Measurements from ENCODE around the gene FKBP10. TPM values are rescaled to one million over a fixed set of nuclear protein-coding genes. Genes with fewer than 3 reads are reported as not detected.
A peak's percentile ranks its signal among the peaks of the same experiment; 100 is the strongest.

The FKBP10 gene
- total RNA-seq, 2 experiments from 2014 or later: not detected

DNA sequence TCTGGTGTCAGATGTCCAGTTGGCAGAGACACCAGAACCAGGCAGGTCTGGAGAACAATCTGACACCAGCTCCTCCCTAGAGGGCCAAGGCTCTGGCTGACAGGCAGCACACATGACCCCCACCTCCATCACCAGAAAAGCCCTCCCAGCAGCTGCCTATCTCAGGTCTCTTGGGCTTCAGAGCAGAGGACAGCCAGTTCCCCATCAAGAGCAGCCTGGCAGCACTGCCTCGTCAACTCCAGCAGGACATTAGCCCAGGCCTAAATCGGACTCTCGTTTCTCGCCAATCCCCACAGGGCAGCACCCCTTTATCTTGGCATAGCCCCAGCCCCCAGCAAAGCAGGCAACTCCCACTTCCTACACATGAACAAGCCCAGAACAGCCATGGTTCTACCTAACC is 30.7 kb upstream of the FKBP10 start:
- peaks cover 39% of the 10 kb centered on the region for H3K27me3 Mint-ChIP-seq
- TF ChIP-seq, protein P1, sequence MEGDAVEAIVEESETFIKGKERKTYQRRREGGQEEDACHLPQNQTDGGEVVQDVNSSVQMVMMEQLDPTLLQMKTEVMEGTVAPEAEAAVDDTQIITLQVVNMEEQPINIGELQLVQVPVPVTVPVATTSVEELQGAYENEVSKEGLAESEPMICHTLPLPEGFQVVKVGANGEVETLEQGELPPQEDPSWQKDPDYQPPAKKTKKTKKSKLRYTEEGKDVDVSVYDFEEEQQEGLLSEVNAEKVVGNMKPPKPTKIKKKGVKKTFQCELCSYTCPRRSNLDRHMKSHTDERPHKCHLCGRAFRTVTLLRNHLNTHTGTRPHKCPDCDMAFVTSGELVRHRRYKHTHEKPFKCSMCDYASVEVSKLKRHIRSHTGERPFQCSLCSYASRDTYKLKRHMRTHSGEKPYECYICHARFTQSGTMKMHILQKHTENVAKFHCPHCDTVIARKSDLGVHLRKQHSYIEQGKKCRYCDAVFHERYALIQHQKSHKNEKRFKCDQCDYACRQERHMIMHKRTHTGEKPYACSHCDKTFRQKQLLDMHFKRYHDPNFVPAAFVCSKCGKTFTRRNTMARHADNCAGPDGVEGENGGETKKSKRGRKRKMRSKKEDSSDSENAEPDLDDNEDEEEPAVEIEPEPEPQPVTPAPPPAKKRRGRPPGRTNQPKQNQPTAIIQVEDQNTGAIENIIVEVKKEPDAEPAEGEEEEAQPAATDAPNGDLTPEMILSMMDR (IDR thresholded peaks at IDR 0.05): no peak
- Histone ChIP-seq H3K36me3 (ENCODE audit: insufficient read depth, low read length) (no peaks in the 10 kb centered on the region), H3K9me3 (ENCODE audit: control insufficient read depth in 1 of 2, insufficient read depth in 1 of 2, low read length in 2 of 2) (peaks cover 0 to 5% of the 10 kb centered on the region in 2 experiments), H3K27me3 (ENCODE audit: control insufficient read depth in 1 of 2, insufficient read depth in 2 of 2, low read length in 2 of 2) (peaks cover 22 to 29% of the 10 kb centered on the region in 2 experiments), H3K27ac (ENCODE audit: low read depth in 1 of 2, low read length in 2 of 2) (no peak overlapping the region), H3K4me1 (ENCODE audit: insufficient read depth, low read length) (peaks cover 24% of the 10 kb centered on the region), H3K4me3 (ENCODE audit: low read length) (no peak overlapping the region)
- ATAC-seq (ENCODE audit: poor library complexity) (no peak), DNase-seq (no peak)
- H3K36me3 Mint-ChIP-seq (ENCODE audit: low read depth): no peaks in the 10 kb centered on the region
- ChIA-PET POLR2A (no interaction called here), CTCF (no interaction called here)
- no peak overlapping the region for H3K27ac Mint-ChIP-seq
- intact Hi-C loops (cut with DNase I, micrococcal nuclease): no loop called here
- H3K9me3 Mint-ChIP-seq: no peaks in the 10 kb centered on the region
- H3K4me1 Mint-ChIP-seq (ENCODE audit: low read depth): peaks cover 11% of the 10 kb centered on the region
- no peak overlapping the region for H3K4me3 Mint-ChIP-seq

DNA sequence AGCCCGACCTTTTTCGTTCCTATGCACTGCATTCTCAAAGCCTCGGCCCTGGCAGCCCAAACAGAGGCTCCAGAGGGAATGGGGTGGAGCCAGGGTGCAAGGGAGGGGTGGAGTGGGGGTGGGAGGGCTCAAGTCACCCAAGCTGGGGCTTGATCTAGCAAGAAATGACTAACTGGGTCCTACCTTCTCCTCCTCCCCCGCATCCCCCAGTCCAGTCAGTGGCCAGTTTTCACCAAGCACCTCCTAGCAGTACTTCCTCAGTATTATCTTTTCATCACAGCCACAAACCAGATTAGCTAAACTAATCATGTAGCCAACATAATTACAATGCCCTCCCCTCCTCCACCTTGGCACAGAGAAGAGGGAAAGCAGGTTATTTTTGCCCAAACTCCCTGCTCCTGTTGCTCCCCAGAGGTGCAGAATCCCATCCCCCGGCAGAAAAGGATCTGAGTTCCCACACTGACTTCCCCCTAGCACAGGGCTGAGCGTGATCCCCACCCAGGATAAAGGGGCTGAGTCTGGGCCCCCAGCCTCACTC is 28.5 kb upstream of the FKBP10 start:
- Mint-ChIP-seq H3K4me1 (ENCODE audit: low read depth) (peaks cover 28% of the 10 kb centered on the region), H3K9me3 (no peaks in the 10 kb centered on the region), H3K4me3 (peak overlapping the region; percentile 25), H3K36me3 (ENCODE audit: low read depth) (no peaks in the 10 kb centered on the region), H3K27ac (no peak overlapping the region), H3K27me3 (peaks cover 39% of the 10 kb centered on the region)
- Histone ChIP-seq H3K27ac (ENCODE audit: low read depth in 1 of 2, low read length in 2 of 2) (no peak overlapping the region), H3K36me3 (ENCODE audit: insufficient read depth, low read length) (no peaks in the 10 kb centered on the region), H3K4me3 (ENCODE audit: low read length) (no peak overlapping the region), H3K9me3 (ENCODE audit: control insufficient read depth in 1 of 2, insufficient read depth in 1 of 2, low read length in 2 of 2) (peaks cover 0 to 5% of the 10 kb centered on the region in 2 experiments), H3K27me3 (ENCODE audit: control insufficient read depth in 1 of 2, insufficient read depth in 2 of 2, low read length in 2 of 2) (peaks cover 22 to 29% of the 10 kb centered on the region in 2 experiments), H3K4me1 (ENCODE audit: insufficient read depth, low read length) (peaks cover 24% of the 10 kb centered on the region)
- TF ChIP-seq, protein P1 (IDR thresholded peaks at IDR 0.05): no peak
- ChIA-PET POLR2A (no interaction called here), CTCF (no interaction called here)
- ATAC-seq (ENCODE audit: poor library complexity) (no peak), DNase-seq (peak in 1 of 14 experiments; percentile 16)
- intact Hi-C loops (cut with DNase I, micrococcal nuclease): no loop called here

DNA sequence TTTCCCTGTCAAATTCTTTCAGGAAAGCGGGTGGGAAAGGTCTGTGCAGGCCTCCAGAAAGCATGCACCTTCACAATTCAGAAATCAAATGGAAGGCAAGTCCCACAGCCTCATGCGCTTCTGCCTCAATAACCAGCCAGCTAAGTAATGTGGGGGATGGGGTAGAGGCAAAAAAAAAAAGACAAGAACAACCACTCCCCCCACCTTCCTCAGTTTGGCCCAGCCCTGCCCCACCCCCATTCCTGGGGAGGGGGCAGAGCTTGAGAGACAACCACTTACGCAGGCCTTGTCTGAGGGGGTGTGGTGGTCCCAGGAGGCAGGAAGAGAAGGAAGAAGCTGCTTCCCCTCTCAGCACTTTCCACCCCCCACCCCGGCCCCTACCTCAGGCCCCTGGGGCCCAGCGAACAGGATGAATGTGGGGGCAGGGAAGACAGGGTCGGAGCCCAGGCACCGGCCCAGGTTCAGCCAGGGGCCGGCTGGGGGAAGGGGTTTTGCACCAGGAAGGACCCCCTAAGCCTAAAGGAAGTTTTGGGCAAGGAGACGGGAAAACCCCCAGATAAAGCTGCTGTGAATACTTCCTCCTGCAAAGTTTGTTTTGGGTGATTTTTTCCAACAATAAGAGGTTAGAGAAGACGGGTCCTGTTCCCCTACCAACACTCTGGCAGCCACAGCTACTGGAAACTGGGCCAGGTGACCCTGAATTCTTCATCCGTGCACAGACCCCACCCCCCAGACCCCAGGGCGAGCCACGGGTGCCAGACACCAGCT is 27.5 kb upstream of the FKBP10 start:
- H3K4me1 ChIP-seq (ENCODE audit: insufficient read depth, low read length): peaks cover 24% of the 10 kb centered on the region
- peaks cover 0 to 5% of the 10 kb centered on the region in 2 experiments for H3K9me3 ChIP-seq (ENCODE audit: control insufficient read depth in 1 of 2, insufficient read depth in 1 of 2, low read length in 2 of 2)
- no peaks in the 10 kb centered on the region for H3K36me3 ChIP-seq (ENCODE audit: insufficient read depth, low read length)
- intact Hi-C loops (cut with DNase I, micrococcal nuclease): loop anchor here in 1 of 2 experiments (5.0 kb wide), 1 partner anchor 48 kb away; no protein-coding TSS in a partner anchor
- CTCF ChIA-PET: interaction anchor here (0.9 to 2.3 kb wide), 2 partner anchors 16 to 26 kb away, joined by 3 to 11 read pairs; partner anchors contain the start of gene P3H4
- H3K27ac ChIP-seq (ENCODE audit: low read depth in 1 of 2, low read length in 2 of 2): no peak overlapping the region
- peaks cover 22 to 29% of the 10 kb centered on the region in 2 experiments for H3K27me3 ChIP-seq (ENCODE audit: control insufficient read depth in 1 of 2, insufficient read depth in 2 of 2, low read length in 2 of 2)
- H3K4me3 ChIP-seq (ENCODE audit: low read length): peak overlapping the region; percentile 53
- no peak for ATAC-seq (ENCODE audit: poor library complexity)
- Mint-ChIP-seq H3K27ac (no peak overlapping the region), H3K36me3 (ENCODE audit: low read depth) (no peaks in the 10 kb centered on the region), H3K9me3 (no peaks in the 10 kb centered on the region), H3K4me1 (ENCODE audit: low read depth) (peaks cover 33% of the 10 kb centered on the region), H3K27me3 (peaks cover 39% of the 10 kb centered on the region), H3K4me3 (peak overlapping the region; percentile 82)
- TF ChIP-seq, protein P1 (IDR thresholded peaks at IDR 0.05): no peak
- POLR2A ChIA-PET: interaction anchor here (1.7 to 1.9 kb wide), 2 partner anchors 26 to 96 kb away, joined by 7 to 8 read pairs; no protein-coding TSS in a partner anchor
- DNase-seq: peak in 1 of 14 experiments; percentile 21
